ENCODE data around the gene YY1AP1. TPM values are rescaled to one million over a fixed set of nuclear protein-coding genes. Genes with fewer than 3 reads are reported as not detected.
"Not testable (repeated sequence)": the region's sequence is repeated elsewhere in the genome, so short reads cannot be mapped to it uniquely, and the experiment has no call there.

YY1AP1 gene
- total RNA-seq, 1 experiment from 2014 or later = 35.4 TPM

DNA sequence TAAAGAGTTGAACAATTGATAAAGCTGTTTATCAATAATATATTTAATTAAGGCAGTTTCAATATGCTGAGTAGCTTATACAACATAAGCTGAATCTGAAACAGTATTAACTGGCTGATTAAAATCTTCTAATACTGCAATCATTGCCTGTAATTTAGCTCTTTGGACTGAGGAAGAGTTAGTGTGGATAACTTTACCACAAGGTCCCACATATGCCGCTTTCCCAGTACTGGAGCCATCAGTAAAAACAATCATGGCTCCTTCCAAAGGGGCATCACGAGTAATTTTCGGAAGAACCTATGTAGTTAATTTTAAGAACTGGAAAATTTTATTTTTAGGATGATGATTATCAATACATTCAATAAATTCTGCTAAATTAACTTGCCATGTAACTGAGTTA is 7.0 kb upstream of the YY1AP1 start:
- no peak for DNase-seq (ENCODE audit: low read depth)

DNA sequence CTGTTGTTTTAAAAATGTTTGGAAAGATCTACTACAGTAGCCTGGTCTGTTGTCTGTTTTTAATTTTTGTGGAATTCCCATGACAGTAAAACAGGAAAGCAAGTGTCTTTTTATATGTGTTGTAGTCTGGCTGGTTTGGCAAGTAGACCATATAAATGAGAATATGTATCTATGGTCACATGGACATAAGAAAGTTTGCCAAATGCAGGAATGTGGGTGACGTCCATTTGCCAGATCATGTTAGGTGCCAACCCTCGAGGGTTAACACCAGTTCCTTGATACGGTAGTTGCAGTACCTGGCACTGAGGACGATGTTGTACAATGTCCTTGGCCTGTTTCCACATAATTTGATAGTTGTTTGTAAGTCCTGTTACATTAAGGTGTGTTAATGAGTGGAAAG is 6.5 kb upstream of the YY1AP1 start:
- DNase-seq (ENCODE audit: low read depth) = no peak

DNA sequence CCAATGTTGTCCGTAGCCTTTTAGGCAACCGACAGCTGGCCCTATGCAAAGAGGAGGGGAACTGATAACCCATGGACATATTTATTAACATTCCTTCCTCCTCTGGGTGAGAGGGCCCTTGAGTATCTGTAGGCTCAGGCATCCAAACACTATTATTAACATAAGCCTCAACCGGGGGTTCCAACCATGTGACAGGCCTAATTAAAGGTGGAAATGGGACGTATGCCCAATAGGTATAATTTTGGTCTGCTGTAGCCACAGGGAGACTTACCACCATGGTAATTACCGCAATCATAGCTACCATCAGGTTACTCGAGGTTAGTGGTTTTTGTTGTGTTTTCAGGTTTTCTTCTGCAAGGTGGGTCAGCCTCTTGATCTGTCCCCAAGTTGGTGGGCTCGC is 5.6 kb upstream of the YY1AP1 start:
- no peak for DNase-seq (ENCODE audit: low read depth)

DNA sequence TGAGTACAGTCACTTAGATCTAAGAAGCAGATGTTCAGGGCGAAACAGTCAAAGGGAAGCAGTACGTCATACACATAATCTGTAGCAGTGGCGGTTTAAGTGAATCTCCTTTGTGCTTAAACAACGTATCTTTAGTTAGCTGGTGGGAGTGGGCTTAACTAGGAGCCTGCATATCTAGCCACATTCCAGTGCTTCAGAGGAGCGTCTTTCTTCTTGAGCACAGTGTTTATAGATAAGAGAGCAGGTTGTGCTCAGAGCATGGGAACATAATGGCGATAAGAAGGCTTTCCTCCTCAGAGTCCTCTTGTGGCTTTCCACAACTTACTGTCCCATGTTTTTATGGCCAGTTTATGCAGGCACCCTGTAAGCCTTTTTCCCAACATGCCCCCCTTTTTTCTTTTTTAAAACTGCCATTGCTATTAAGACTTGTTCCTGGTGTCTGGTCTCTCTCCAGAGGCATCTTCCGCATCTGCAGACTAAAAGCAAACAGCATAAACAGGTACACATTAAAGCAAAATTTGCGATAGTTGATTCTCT is 3.5 kb upstream of the YY1AP1 start:
- no peak for DNase-seq (ENCODE audit: low read depth)

DNA sequence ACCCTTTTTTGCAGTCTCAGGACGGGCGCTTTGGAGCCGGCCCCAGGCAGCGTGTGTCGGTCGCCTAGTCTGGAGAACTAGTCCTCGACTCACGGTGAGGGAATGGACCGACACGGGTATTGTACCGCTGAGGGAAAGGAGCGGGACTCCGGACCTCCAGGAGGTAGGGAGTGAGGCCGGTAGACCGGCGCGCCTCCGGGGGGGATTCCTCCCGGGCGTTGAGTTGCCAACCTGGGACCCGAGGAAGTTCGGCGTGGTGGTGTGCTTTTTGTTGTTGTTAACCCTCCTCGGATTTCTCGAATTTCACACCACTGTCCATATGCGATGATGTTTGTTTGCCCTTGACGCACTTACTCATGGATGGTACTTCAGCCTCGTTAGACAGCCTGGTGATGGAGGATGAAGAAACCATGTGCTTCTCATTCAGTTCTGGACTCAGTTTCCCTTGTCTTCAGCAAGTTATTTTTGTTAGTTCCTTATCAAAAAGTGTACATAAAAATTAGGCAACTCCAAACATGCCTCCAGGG is 570 bp upstream of the YY1AP1 start, which contains the start of gene DAP3:
Gene DAP3 (plus strand): TSS at position 11 of the 527 bp plus-strand sequence. CDS start 20,689 bp downstream, outside the sequence.
- not testable (repeated sequence) for DNase-seq (ENCODE audit: low read depth)

DNA sequence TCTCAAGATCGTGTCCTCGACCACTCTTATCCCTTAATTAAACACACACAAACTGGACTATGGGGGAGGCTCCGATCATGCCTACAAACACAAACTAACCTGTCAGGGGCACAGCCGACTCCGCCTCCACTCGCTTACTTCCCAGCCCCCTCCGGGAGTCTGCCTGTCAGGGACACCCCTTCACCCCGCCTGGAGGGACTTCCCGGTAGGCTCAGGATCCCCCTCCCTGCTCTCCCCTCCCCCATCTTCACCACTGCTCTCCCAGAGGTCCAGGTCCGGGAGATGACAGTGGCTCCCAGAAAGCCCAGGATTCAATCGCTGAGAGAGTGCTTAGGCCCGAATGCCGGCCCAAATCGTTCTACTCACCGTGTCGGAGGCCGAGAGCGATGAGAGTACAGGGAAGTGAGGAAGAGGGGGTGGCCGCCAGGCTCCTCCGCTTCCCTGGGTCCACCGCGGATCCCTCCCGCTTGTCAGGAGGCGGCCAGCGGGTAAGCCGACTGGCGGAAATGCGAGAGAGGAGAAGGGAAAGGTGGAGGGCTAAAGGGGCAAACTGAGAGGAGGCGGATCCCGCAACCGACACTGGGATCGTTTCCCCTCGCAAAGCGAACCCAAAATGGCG is 760 bp downstream of the YY1AP1 start:
- not testable (repeated sequence) for DNase-seq (ENCODE audit: low read depth)

DNA sequence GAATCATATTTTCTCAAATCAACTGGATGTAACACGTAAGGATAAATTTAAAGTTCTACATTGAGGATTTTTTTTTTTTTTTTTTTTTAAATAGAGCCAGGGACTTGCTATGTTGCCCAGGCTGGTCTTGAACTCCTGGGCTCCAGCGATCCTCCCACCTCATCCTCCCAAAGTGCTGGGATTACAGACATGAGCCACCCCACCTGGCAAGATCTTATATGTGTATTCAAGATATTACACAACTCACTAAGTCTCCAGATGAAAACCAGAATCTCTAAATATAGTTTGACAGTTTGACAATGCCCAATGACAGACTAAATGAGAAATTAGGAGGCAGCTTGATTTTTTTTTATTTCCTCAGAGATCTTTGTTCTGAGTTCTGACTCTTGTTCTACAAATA is 6.8 kb downstream of the YY1AP1 start:
- no peak for DNase-seq (ENCODE audit: low read depth)

DNA sequence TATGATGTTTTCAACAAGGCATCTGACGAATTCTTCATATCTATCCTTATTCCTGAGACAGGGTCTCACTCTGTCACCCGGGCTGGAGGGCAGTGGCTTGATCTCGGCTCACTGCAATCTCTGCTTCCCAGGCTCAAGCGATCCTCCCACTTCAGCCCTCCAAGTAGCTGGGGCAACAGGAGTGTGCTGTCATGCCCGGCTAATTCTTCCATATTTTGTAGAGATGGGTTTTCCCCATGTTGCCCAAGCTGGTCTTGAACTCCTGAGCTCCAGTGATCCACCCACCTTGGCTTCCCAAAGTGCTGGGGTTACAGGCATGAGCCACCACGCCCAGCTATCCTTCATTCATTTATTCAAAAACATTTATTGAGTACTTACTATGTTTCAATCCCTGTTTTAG is 8.0 kb downstream of the YY1AP1 start:
- no peak for DNase-seq (ENCODE audit: low read depth)

DNA sequence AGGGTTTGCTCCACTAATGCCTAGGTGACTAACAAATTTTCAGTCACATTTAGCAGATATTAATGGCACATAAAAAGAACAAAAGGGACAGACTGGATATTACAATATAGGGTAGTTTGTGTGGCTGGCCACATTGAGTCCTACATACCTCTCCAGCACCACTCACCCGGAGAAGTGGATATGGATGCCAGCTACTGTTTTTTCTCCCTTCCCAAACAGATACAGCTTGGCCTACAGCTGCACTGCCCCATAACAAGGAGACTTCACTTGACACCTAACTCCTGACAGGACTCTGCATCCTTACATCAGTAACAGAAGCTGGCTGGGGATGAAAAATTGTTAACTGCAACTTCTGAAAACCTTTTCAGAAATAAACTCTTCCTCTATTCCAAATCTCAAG is 9.6 kb downstream of the YY1AP1 start:
- not testable (repeated sequence) for DNase-seq (ENCODE audit: low read depth)

DNA sequence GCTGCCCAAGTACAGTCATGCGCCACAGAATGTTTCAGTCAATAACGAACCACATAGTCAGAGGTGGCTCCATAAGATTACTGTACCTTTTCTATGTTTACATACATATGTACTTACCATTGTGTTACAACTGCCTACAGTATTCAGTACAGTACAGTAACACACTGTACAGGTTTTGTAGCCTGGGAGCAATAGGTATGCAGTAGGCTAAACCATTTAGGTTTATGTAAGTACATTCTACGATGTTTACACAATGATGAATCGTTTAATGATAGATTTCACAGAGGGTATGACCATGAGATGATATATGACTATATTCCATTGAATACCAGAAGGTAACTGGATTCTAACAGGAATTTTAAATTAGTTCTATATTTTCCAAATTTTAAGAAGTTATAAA is 10.5 kb downstream of the YY1AP1 start:
- DNase-seq (ENCODE audit: low read depth) = no peak

DNA sequence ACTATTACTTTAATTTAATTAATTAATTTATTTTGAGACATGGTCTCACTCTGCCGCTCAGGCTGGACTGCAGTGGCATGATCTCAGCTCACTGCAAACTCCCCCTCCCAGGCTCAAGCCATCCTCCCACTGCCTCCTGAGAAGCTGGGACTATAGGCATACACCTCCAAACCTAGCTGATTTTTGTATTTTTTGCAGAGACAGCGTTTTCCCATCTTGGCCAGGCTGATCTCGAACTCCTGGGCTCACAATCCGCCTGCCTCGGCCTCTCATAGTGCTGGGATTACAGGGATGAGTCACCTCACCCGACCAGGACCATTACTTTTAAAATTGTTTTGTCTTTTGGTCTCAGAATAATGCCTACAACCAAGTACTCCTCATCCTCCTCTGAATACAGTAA is 15.6 kb downstream of the YY1AP1 start:
- DNase-seq (ENCODE audit: low read depth) = no peak

DNA sequence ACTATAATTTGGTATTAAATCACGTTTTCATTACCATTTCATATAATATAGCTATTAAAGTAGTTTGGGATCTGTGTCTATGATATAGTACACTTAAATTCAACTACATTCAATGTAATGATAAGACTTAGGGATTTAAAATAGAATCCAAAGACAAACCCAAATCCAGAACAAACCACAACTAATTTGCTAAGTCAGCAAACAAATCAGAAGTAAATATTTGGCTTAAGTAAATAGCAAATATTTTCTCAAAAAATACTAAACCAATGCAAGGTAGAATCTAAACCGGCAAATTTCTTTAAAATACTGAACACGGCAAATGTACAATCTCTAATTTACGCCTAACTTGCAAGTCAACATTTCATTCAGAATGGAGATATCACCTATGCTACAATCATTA is 16.8 kb downstream of the YY1AP1 start:
- DNase-seq (ENCODE audit: low read depth) = no peak

DNA sequence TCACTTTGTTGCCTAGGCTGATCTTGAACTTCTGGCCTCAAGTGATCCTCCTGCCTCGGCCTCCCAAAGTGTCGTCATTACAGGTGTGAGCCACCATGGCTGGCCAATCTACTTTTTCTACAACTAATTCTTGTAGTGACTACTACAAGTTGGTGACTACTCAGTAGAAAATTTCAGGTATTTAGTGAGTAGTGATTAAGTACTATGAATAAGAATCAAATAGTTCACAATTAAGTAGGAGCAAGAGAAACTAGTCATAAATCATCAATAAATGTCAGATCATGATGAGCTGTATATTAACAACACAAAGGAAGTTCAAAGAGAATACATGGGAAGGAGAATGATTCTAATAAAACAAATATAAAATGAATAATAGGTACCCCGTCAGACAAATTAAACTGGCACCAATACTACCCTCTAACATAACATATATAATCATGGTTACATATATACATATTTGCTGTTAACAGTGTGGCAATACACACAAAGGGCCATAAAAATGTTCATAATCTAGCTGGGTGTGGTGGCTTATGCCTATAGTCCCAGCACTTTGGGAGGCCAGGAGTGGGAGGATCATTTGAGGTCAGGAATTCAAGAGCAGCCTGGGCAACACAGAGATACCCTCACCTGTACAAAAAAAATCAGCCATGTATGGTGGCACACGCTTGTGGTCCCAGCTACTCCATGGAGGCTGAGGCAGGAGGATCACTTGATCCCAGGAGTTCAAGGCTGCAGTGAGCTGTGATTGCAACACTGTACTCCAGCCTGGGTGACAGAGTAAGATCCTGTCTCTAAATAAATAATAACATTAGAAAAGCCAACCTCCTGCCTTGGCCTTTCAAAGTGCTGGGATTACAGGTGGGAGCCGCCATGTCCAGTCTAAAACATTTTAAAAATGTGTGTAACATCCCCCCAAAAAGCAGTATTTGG is 19.1 kb downstream of the YY1AP1 start:
- no peak for DNase-seq (ENCODE audit: low read depth)

DNA sequence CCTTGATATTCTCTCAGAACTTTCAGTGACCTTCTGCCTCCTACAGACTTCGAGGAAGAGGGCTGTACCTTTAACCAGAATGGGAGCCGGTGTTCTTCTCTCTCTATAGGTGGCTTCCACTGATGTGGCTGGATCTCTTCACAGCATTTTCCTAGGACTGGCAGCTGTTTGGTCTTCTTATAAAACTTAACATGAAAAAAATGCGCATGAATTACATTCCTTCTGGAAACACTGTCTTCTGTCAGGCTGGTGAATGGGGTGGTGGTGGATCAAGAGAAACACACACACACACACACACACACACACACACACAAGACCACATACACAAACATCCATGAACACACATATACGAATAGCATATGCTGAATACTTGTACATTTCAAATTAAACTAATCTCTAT is 27.3 kb downstream of the YY1AP1 start:
- DNase-seq (ENCODE audit: low read depth) = not testable (repeated sequence)

DNA sequence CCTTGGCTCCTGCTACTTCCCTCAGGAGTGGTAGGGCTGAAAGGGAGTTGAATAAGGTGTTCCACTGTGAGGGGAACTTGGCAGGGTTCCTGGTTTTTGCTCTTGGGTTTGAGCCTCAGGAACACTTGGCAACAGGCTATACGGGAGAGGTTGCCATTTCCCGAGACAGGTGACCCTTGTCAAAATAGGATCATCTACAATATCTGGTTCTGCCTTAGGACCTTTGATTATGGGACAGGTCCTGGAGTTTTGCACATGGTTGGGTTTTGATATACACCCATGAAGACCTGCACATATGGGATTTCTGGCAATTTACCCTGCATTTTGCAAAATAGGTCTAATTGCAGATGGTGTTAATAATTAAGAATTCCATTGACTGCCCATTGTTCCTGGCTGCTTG is 31.1 kb downstream of the YY1AP1 start:
- no peak for DNase-seq (ENCODE audit: low read depth)

DNA sequence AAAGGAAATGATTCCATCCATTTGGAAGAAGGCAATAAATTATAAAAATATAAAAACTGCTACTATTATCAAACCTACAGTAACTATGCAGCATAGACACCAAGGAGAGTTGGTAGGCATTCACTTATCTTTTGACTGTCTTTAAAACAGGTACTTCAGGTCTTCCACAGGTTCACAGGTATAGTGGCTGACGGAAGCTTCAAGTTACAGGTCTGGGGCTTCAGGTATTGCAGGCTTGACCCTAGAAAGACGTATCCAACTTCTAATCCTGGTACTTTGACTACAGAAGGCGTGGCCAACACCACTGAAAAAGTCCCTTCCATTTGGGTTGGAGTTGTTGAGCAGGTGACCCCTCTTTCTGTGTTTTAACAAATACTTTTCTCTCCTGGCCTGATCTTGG is 35.6 kb downstream of the YY1AP1 start:
- no peak for DNase-seq (ENCODE audit: low read depth)

DNA sequence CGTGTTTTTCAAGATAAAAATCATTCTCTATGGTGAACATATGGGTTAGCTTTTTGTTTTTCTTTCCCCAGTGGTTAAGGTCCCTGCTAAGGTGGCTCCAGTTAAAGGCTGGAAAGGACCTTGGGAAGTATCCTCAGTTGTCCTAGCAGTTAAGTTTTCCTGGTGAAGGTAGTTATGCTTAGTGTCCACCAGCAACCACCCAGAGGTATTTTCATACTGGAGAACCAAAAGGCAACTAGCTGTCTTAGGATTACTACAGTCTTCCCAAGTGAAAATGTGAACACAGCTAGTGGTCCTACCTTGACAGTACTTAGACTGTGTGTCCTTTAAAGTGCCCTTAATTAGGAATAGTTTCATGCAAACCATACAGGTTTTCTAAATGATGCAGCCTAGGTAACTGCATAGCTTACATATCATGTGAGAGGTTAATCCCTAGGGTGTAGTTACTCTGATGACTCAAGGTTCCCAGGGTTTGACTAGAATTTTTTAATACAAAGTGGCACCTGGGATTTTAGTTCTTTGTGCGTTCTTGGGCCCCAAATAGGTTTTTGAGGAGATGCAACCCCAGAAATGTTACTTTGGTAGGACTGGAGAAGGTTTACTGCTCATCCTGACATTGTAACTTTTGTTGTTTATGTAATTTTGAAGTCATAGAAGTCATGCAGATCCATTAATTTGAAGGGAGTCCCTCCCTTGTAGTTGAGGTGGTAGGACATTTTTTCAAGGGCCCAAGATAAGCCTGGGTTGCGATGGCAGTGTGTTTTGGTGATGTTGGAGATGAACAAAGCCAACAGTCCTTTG is 36.5 kb downstream of the YY1AP1 start:
- peak; percentile 50 for DNase-seq (ENCODE audit: low read depth)

DNA sequence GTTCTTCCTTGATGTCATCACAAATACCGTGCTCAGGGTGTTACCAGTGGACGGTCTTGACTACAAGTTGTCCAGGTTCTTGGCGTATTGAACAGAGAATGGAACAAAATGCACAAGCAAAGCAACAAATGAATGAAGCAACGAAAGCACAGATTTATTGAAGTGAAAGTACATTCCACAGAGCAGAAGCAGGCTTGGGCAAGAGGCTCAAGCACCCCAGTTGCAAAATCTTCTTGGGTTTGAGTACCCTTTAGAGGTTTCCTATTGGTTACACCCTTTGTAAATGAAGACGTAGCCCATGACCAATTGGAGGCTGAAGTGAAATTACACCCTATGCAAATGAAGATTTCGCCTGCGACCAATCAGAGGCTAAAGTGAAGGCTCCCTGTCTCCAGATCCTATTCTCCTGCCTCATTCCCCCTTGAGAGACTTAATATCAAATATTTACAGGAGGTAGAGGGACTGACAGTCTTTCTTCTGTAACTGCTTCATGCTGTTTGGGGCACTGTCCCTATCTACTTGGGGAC is 38.3 kb downstream of the YY1AP1 start:
- DNase-seq (ENCODE audit: low read depth) = no peak

DNA sequence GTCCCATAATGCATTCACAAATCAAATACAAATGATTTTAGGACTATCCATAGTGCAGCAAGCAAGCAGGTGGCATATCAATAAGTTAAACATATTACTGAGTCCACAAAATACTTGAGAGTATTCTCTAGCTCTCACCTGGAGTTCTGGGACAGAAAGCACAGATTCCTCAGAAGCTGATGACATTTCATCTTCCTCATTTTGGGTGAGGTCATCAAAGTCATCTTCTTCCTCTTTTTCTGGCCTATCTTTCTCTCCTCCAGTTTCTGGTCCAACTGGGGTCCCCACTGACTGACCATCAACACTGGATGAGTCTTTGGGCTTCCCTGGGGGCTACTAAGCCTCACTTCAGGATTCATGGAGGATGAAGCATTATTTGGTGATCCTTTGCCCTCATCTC is 38.9 kb downstream of the YY1AP1 start:
- DNase-seq (ENCODE audit: low read depth) = no peak

DNA sequence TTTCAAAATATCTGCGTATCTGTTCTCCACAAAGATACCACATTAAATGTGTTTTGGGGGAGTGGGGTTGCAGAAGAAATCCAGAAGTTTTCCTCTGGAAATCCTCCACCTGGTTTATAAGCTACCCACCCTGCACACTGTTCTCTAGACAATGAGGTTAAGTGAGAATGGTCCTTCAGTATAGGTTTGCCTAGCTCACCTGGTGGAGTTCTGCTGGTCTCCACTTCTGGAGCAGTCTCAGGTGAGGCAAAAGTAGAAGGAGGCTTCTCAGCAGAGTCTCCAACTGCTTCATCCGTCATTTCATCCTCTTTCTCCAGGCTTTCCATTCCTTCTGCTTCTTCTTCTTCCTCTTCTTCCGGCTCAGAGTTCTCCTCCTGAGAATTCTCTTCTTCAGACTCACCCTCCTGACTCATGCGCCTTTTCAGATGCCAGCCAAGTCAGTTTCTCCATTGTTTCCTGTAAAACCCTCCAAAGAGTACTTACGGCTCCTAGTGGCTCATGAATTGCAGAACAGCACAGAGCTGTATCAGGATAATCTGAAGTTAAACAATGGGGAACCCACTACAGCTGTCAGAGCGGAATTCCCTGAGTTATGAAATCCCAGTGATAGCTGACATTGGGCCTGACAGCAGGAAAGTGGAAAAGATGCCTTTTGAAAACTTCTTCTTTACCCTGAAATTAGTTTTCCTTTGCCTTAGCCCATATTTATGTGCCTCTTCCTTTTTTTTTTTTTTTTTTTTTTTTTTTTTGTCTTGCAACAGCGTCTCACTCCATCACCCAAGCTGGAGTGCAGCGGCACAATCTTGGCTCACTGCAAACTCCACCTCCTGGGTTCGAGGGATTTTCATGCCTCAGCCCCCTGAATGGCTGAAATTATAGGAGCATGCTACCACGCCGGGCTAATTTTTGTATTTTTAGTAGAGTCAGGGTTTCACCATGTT is 40.1 kb downstream of the YY1AP1 start:
- DNase-seq (ENCODE audit: low read depth) = peak; percentile 94
